ENCODE data around the gene PIP4P1. TPM values are rescaled to one million over a fixed set of nuclear protein-coding genes. Genes with fewer than 3 reads are reported as not detected.
A peak's percentile ranks its signal among the peaks of the same experiment; 100 is the strongest.

Gene PIP4P1
- total RNA-seq, 3 donors from 2014 or later (not counting 1 experiment from before 2014, with no cell fraction given): 61.5 to 68.2 (median 63.3) TPM

- intact Hi-C loops (cut with micrococcal nuclease): no loop called here
- Histone ChIP-seq H3K4me1 (ENCODE audit: control insufficient read depth, insufficient read depth, low read length) (peaks cover 27% of the 10 kb centered on the region), H3K36me3 (ENCODE audit: control insufficient read depth, insufficient read depth, low read length) (no peaks in the 10 kb centered on the region), H3K4me3 (ENCODE audit: low read length) (no peak overlapping the region), H3K9me3 (ENCODE audit: control insufficient read depth, insufficient read depth, low read length) (no peaks in the 10 kb centered on the region), H3K27me3 (ENCODE audit: control insufficient read depth, insufficient read depth, low read length) (no peaks in the 10 kb centered on the region), H3K27ac (ENCODE audit: low read length) (no peak overlapping the region)
- H3K4me1 Mint-ChIP-seq: peaks cover 38 to 40% of the 10 kb centered on the region in 2 donors
- H3K27me3 Mint-ChIP-seq (ENCODE audit: low read depth in 2 of 2): no peaks in the 10 kb centered on the region
- no peak for TF ChIP-seq CTCF (IDR thresholded peaks at IDR 0.05)
- no peak for DNase-seq
- no peak for ATAC-seq
- no peaks in the 10 kb centered on the region for H3K36me3 Mint-ChIP-seq
- peak overlapping the region; percentile 62 to 76 for H3K27ac Mint-ChIP-seq
- peak overlapping the region; percentile 19 for H3K4me3 Mint-ChIP-seq
- H3K9me3 Mint-ChIP-seq: no peaks in the 10 kb centered on the region
Observed at GRCh38 chr14:20487396-20487725, 26.1 kb upstream of the PIP4P1 start.

GRCh38 chr14:20486684-20487395 lies 25.6 kb upstream of the PIP4P1 start:
- Mint-ChIP-seq H3K36me3 (no peaks in the 10 kb centered on the region), H3K9me3 (no peaks in the 10 kb centered on the region), H3K27me3 (ENCODE audit: low read depth in 2 of 2) (no peaks in the 10 kb centered on the region), H3K27ac (peak overlapping the region; percentile 62 to 76), H3K4me1 (peaks cover 38 to 40% of the 10 kb centered on the region in 2 donors), H3K4me3 (peak overlapping the region; percentile 19)
- Histone ChIP-seq H3K36me3 (ENCODE audit: control insufficient read depth, insufficient read depth, low read length) (no peaks in the 10 kb centered on the region), H3K9me3 (ENCODE audit: control insufficient read depth, insufficient read depth, low read length) (no peaks in the 10 kb centered on the region), H3K27me3 (ENCODE audit: control insufficient read depth, insufficient read depth, low read length) (no peaks in the 10 kb centered on the region), H3K4me1 (ENCODE audit: control insufficient read depth, insufficient read depth, low read length) (peaks cover 27% of the 10 kb centered on the region), H3K4me3 (ENCODE audit: low read length) (no peak overlapping the region), H3K27ac (ENCODE audit: low read length) (no peak overlapping the region)
- DNase-seq: peak in 1 of 2 donors; percentile 40
- ATAC-seq: peak in 1 of 3 donors; percentile 38
- 29% methylated on average over 8 of the region's 8 CpGs for WGBS (ENCODE audit: insufficient coverage)
- TF ChIP-seq CTCF (IDR thresholded peaks at IDR 0.05): no peak
- intact Hi-C loops (cut with micrococcal nuclease): no loop called here

GRCh38 chr14:20485900-20486299 lies 24.7 kb upstream of the PIP4P1 start:
- TF ChIP-seq CTCF (IDR thresholded peaks at IDR 0.05): no peak
- DNase-seq (no peak), ATAC-seq (no peak)
- H3K27me3 Mint-ChIP-seq (ENCODE audit: low read depth in 2 of 2): no peaks in the 10 kb centered on the region
- H3K36me3 Mint-ChIP-seq: no peaks in the 10 kb centered on the region
- Histone ChIP-seq H3K27me3 (ENCODE audit: control insufficient read depth, insufficient read depth, low read length) (no peaks in the 10 kb centered on the region), H3K9me3 (ENCODE audit: control insufficient read depth, insufficient read depth, low read length) (no peaks in the 10 kb centered on the region), H3K36me3 (ENCODE audit: control insufficient read depth, insufficient read depth, low read length) (no peaks in the 10 kb centered on the region), H3K4me1 (ENCODE audit: control insufficient read depth, insufficient read depth, low read length) (peaks cover 27% of the 10 kb centered on the region), H3K4me3 (ENCODE audit: low read length) (no peak overlapping the region), H3K27ac (ENCODE audit: low read length) (no peak overlapping the region)
- no peak overlapping the region for H3K4me3 Mint-ChIP-seq
- WGBS (ENCODE audit: insufficient coverage): 81% methylated on average over 7 of the region's 7 CpGs
- intact Hi-C loops (cut with micrococcal nuclease): no loop called here
- H3K4me1 Mint-ChIP-seq: peaks cover 32 to 34% of the 10 kb centered on the region in 2 donors
- no peak overlapping the region for H3K27ac Mint-ChIP-seq
- no peaks in the 10 kb centered on the region for H3K9me3 Mint-ChIP-seq

GRCh38 chr14:20482382-20482781 lies 21.1 kb upstream of the PIP4P1 start:
- Mint-ChIP-seq H3K27me3 (ENCODE audit: low read depth in 2 of 2) (no peaks in the 10 kb centered on the region), H3K27ac (no peak overlapping the region), H3K4me1 (peaks cover 24 to 29% of the 10 kb centered on the region in 2 donors), H3K4me3 (no peak overlapping the region), H3K36me3 (no peaks in the 10 kb centered on the region), H3K9me3 (no peaks in the 10 kb centered on the region)
- DNase-seq: no peak
- peaks cover 19% of the 10 kb centered on the region for H3K4me1 ChIP-seq (ENCODE audit: control insufficient read depth, insufficient read depth, low read length)
- no peaks in the 10 kb centered on the region for H3K27me3 ChIP-seq (ENCODE audit: control insufficient read depth, insufficient read depth, low read length)
- H3K27ac ChIP-seq (ENCODE audit: low read length): no peak overlapping the region
- 100% methylated on average over 3 of the region's 5 CpGs for WGBS (ENCODE audit: insufficient coverage)
- TF ChIP-seq CTCF (IDR thresholded peaks at IDR 0.05): no peak
- H3K36me3 ChIP-seq (ENCODE audit: control insufficient read depth, insufficient read depth, low read length): peaks cover 9% of the 10 kb centered on the region
- ATAC-seq: no peak
- intact Hi-C loops (cut with micrococcal nuclease): no loop called here
- no peak overlapping the region for H3K4me3 ChIP-seq (ENCODE audit: low read length)
- no peaks in the 10 kb centered on the region for H3K9me3 ChIP-seq (ENCODE audit: control insufficient read depth, insufficient read depth, low read length)

Measured in natural killer cell (primary cell).